HCT116 (cell line): Measurements from ENCODE around the gene NOTCH1. TPM values are rescaled to one million over a fixed set of nuclear protein-coding genes. Genes with fewer than 3 reads are reported as not detected.

Experiments
- ATAC-seq: fragments of 200-7000 bp; cut with Tn5 transposase; 2 replicates; pipeline ENCODE4 v1.9.1; 2020; ENCODE audit warnings: mild to moderate bottlenecking, moderate library complexity
- BruUV-seq: library from RNA; stranded (reverse); fragments of 400-500 nt; replicated peaks from 2 replicates; lab custom pipeline; 2021; lab: Mats Ljungman, UMichigan
- CTCF ChIA-PET: fragments of 300-600 bp; sonication (Branson Sonifier 250); formaldehyde crosslinking; loops from one replicate; lab custom pipeline; 2021; ENCODE audit warnings: antibody characterized with exemption; lab: Charles Lee
- POLR2A ChIA-PET: fragments of 300-600, 350-600 bp; sonication (Branson Sonifier 250); formaldehyde crosslinking; loops from one replicate; lab custom pipeline; 2021; ENCODE audit warnings: antibody characterized with exemption; lab: Charles Lee
- RAD21 ChIA-PET, 2 experiments: fragments of 300-600 bp; sonication (Branson Sonifier 250); formaldehyde crosslinking; loops; one replicate each; lab custom pipeline; 2023; ENCODE audit warnings: low total read pairs in 2 of 2; ENCODE audit not compliant: uncharacterized antibody in 2 of 2, unreplicated experiment in 2 of 2, low non-redundant PET in 1 of 2; lab: Charles Lee
- DNase-seq: peaks from one replicate; pipeline ENCODE4 v3.0.0-alpha.2; 2010; ENCODE audit warnings: low read depth, low spot score
- H2AFZ ChIP-seq: fragments of 200-600 bp; shearing (Covaris generic), sonication (generic); 2 replicates; pipeline ENCODE4 v1.6.1; 2017; ENCODE audit warnings: low read depth, mixed run types, mixed read lengths, antibody characterized with exemption, low read length; ENCODE audit not compliant: poor library complexity, severe bottlenecking
- H3K27ac ChIP-seq: 2 replicates; pipeline ENCODE4 v1.5.1; 2012; ENCODE audit warnings: low read depth, low read length
- H3K27me3 ChIP-seq: fragments of 200-600 bp; sonication (generic); 2 replicates; pipeline ENCODE4 v1.6.1; 2016; ENCODE audit warnings: mixed run types, low read length, mixed read lengths; ENCODE audit not compliant: insufficient read depth
- H3K36me3 ChIP-seq, 2 experiments: fragments of 200-500 bp in 1 of 2; fragments of 200-600 bp in 1 of 2; sonication (Bioruptor generic) in 1 of 2; sonication (generic) in 1 of 2; 2 replicates each; pipeline versions ENCODE4 v1.5.1 to v1.6.1; 2014 to 2016; ENCODE audit warnings: low read length in 2 of 2, inconsistent platforms in 1 of 2, mixed read lengths in 1 of 2, mixed run types in 1 of 2; ENCODE audit not compliant: insufficient read depth in 2 of 2, control insufficient read depth in 1 of 2
- H3K4me1 ChIP-seq, 2 experiments: fragments of 200-600 bp in 1 of 2; sonication (generic) in 1 of 2; 2 replicates each; pipeline versions ENCODE4 v1.5.1 to v1.6.1; 2012 to 2017; ENCODE audit warnings: low read length in 2 of 2, inconsistent platforms in 1 of 2, mild to moderate bottlenecking in 1 of 2, mixed read lengths in 1 of 2, mixed run types in 1 of 2, moderate library complexity in 1 of 2; ENCODE audit not compliant: insufficient read depth in 2 of 2, control insufficient read depth in 1 of 2
- H3K4me2 ChIP-seq: fragments of 200-600 bp; sonication (generic); 2 replicates; pipeline ENCODE4 v1.6.1; 2017; ENCODE audit warnings: mixed run types, low read length, mixed read lengths
- H3K4me3 ChIP-seq, 2 experiments: fragments of 200-600 bp in 1 of 2; sonication (generic) in 1 of 2; replicated peaks in 1 of 2; 2 replicates each; pipeline ENCODE4 v1.5.1; 2011 to 2016; ENCODE audit warnings: low read length in 2 of 2, control low read depth in 1 of 2, low read depth in 1 of 2, mild to moderate bottlenecking in 1 of 2, mixed read lengths in 1 of 2, mixed run types in 1 of 2
- H3K79me2 ChIP-seq: fragments of 200-600 bp; sonication (generic); 2 replicates; pipeline ENCODE4 v1.6.1; 2017; ENCODE audit warnings: mild to moderate bottlenecking, mixed run types, low read length, moderate library complexity, mixed read lengths; ENCODE audit not compliant: insufficient read depth
- H3K9ac ChIP-seq: fragments of 200-600 bp; sonication (generic); 2 replicates; pipeline ENCODE4 v1.6.1; 2016; ENCODE audit warnings: low read length, mixed read lengths
- H3K9me2 ChIP-seq: fragments of 200-600 bp; sonication (generic), shearing (Covaris generic); 2 replicates; pipeline ENCODE4 v1.6.1; 2017; ENCODE audit warnings: mixed run types, mild to moderate bottlenecking, moderate library complexity; ENCODE audit not compliant: insufficient read depth
- H3K9me3 ChIP-seq, 2 experiments: fragments of 200-500 bp in 1 of 2; fragments of 200-600 bp in 1 of 2; sonication (Bioruptor generic) in 1 of 2; sonication (generic) in 1 of 2; 2 replicates each; pipeline ENCODE4 v1.6.1; 2014 to 2017; ENCODE audit warnings: low read length in 2 of 2, mixed read lengths in 2 of 2, inconsistent platforms in 1 of 2, low read depth in 1 of 2, mild to moderate bottlenecking in 1 of 2, mixed run types in 1 of 2, moderate library complexity in 1 of 2; ENCODE audit not compliant: control insufficient read depth in 1 of 2, insufficient read depth in 1 of 2
- H4K20me1 ChIP-seq: fragments of 200-600 bp; sonication (generic), shearing (Covaris generic); 2 replicates; pipeline ENCODE4 v1.6.1; 2017; ENCODE audit warnings: mixed run types, mild to moderate bottlenecking, moderate library complexity; ENCODE audit not compliant: insufficient read depth
- CBX3 ChIP-seq: IDR thresholded peaks from 2 replicates; pipeline ENCODE4 v1.6.1; 2012; ENCODE audit warnings: low read depth
- CEBPB ChIP-seq: IDR thresholded peaks from 2 replicates; pipeline ENCODE4 v1.6.1; 2012; ENCODE audit warnings: low read depth
- FOSL1 ChIP-seq: IDR thresholded peaks from 2 replicates; pipeline ENCODE4 v1.6.1; 2012; ENCODE audit warnings: low read depth
- TCF7L2 ChIP-seq: IDR thresholded peaks from 2 replicates; pipeline ENCODE4 v1.7.0; 2011; ENCODE audit warnings: borderline replicate concordance, inconsistent platforms; ENCODE audit not compliant: insufficient read depth, insufficient read length; ENCODE audit errors: extremely low read depth
- intact Hi-C: fragments of 100-400 bp; cut with micrococcal nuclease; formaldehyde crosslinking; loops from 2 replicates; pipeline ENCODE4 v1.10.0; 2022
- total RNA-seq: library from RNA; stranded (reverse); gene quantifications from one replicate; pipeline ENCODE4 v1.2.1, GENCODE V29; 2021; ENCODE audit not compliant: unreplicated experiment
- TF ChIP-seq, protein P1 (sequence below): IDR thresholded peaks from 2 replicates; pipeline ENCODE4 v1.6.1; 2012; ENCODE audit warnings: low read depth

The NOTCH1 gene
- total RNA-seq, 1 experiment from 2014 or later = 36.2 TPM

DNA sequence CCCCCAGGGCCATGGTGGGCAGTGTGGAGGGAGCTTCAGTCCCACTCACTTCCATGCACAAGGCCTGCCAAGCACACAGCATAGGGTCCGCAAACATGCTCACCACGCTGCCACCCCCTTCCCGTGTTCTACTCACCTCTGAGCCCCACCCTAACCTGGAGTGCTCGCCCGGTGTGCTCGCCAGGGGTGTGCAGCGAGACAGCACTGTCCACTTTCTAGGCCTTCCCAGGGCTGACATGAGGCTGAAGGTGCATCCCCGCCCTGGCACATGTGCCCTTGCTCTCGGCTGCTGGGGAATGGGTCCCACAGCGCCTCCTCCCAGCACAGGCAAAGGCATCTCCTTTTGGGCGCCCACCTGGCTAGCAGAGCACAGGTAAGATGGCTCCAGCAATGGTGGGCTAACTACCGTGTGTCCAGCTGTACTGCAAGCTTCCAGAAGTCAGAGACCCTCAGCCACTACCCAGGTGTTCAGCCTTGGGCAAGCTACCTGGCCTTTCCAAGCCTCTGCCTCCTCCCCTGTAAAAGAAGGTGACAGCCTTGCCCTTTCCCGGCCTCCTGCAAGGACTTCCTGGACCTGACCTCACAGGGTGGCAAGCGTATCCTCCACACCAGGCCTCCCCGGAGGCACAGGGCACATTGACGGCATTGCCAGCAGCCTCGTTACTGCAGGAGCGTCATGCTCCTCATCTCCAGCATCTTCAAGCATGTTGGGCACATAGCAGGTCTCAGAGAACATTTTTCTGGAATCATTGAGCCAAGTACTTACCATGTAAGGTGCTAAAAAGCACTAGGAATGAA, 58.8 kb downstream of the NOTCH1 start:
- no peak overlapping the region for H3K27ac ChIP-seq
- CTCF ChIA-PET = interaction anchor here (2.9 to 7.3 kb wide), 2 partner anchors 140 to 145 kb away, joined by 21 to 108 read pairs (median 23); no protein-coding TSS in a partner anchor
- H3K36me3 ChIP-seq = no peaks in the 10 kb centered on the region; a peak in 1 of 4 replicates
- no peak overlapping the region for H3K4me2 ChIP-seq
- H3K79me2 ChIP-seq = peaks cover 7% of the 10 kb centered on the region
- ATAC-seq (no peak), DNase-seq (no peak)
- RAD21 ChIA-PET = interaction anchor here (1.1 to 1.4 kb wide), 3 partner anchors 138 to 145 kb away, joined by 3 to 6 read pairs (median 3); no protein-coding TSS in a partner anchor
- H3K4me3 ChIP-seq = no peak overlapping the region
- H4K20me1 ChIP-seq = no peaks in the 10 kb centered on the region
- BruUV-seq = no TSS peak
- no peaks in the 10 kb centered on the region for H3K27me3 ChIP-seq
- H3K9me3 ChIP-seq = no peaks in the 10 kb centered on the region
- POLR2A ChIA-PET = no interaction called here
- no peaks in the 10 kb centered on the region for H3K9me2 ChIP-seq
- H3K4me1 ChIP-seq = peaks cover 5 to 24% of the 10 kb centered on the region in 2 experiments
- intact Hi-C loops = loop anchor here (5.0 kb wide), 1 partner anchor 50 kb away; no protein-coding TSS in a partner anchor
- H2AFZ ChIP-seq = no peak overlapping the region
- no peak overlapping the region for H3K9ac ChIP-seq
- TF ChIP-seq CEBPB = no peak
- TF ChIP-seq, protein P1, sequence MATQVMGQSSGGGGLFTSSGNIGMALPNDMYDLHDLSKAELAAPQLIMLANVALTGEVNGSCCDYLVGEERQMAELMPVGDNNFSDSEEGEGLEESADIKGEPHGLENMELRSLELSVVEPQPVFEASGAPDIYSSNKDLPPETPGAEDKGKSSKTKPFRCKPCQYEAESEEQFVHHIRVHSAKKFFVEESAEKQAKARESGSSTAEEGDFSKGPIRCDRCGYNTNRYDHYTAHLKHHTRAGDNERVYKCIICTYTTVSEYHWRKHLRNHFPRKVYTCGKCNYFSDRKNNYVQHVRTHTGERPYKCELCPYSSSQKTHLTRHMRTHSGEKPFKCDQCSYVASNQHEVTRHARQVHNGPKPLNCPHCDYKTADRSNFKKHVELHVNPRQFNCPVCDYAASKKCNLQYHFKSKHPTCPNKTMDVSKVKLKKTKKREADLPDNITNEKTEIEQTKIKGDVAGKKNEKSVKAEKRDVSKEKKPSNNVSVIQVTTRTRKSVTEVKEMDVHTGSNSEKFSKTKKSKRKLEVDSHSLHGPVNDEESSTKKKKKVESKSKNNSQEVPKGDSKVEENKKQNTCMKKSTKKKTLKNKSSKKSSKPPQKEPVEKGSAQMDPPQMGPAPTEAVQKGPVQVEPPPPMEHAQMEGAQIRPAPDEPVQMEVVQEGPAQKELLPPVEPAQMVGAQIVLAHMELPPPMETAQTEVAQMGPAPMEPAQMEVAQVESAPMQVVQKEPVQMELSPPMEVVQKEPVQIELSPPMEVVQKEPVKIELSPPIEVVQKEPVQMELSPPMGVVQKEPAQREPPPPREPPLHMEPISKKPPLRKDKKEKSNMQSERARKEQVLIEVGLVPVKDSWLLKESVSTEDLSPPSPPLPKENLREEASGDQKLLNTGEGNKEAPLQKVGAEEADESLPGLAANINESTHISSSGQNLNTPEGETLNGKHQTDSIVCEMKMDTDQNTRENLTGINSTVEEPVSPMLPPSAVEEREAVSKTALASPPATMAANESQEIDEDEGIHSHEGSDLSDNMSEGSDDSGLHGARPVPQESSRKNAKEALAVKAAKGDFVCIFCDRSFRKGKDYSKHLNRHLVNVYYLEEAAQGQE = no peak
- no peak for TF ChIP-seq TCF7L2
- TF ChIP-seq CBX3 = no peak
- no peak for TF ChIP-seq FOSL1
